Subcutaneous adipose tissue (tissue), 4 donors: ENCODE measurements around the gene C2. TPM values are rescaled to one million over a fixed set of nuclear protein-coding genes. Genes with fewer than 3 reads are reported as not detected.
"Not testable (repeated sequence)": the region's sequence is repeated elsewhere in the genome, so short reads cannot be mapped to it uniquely, and the experiment has no call there.

Source experiments
- small RNA-seq: library from RNA; depleted of rRNA; stranded (forward); fragments of <200 nt; gene quantifications from one replicate; pipeline ENCODE3, GENCODE V24; 2016
- total RNA-seq, 4 donors: library from RNA; depleted of rRNA; stranded (reverse); fragments of >200 nt; gene quantifications; one replicate each; pipeline ENCODE4 v1.1.0, GENCODE V29; 2016
- TF ChIP-seq, protein P1 (sequence below): fragments of 450-650 bp; IDR thresholded peaks from one replicate; pipeline ENCODE4 v1.5.1; 2016; ENCODE audit warnings: low read depth, mild to moderate bottlenecking, control low read depth, antibody characterized with exemption, moderate library complexity

The C2 gene
- total RNA-seq, 4 donors from 2014 or later = 16.4 to 96.4 (median 34.6) TPM

DNA sequence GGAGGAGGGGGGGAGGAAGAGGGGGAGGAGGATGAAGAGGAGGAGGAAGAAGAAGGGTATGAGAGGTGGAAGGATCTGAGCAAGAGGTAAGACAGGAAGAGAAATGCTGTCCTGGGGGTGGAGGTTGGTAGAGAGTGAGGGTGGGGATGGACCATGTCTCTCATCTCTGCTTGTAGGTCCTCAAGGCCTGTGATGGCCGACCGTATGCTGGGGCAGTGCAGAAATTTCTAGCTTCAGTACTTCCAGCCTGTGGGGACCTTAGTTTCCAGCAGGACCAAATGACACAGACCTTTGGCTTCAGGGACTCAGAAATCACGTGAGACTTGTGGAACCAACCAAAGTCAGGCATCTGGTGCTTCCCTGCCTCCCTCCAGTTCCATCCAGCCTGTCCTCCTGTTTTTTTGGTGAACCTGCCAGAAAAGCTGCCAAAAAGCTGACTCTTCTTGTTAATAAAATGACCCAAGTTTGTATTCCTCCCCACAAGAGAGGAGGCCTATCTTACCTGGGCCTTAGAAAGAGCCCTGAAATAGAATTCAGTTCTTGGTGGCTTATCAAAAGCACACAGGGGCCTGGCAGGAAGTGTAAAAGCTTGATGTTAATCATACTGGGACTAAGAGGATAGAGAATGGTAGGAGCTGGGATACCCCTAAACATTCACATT is 51.9 kb downstream of the C2 start:
- TF ChIP-seq, protein P1, sequence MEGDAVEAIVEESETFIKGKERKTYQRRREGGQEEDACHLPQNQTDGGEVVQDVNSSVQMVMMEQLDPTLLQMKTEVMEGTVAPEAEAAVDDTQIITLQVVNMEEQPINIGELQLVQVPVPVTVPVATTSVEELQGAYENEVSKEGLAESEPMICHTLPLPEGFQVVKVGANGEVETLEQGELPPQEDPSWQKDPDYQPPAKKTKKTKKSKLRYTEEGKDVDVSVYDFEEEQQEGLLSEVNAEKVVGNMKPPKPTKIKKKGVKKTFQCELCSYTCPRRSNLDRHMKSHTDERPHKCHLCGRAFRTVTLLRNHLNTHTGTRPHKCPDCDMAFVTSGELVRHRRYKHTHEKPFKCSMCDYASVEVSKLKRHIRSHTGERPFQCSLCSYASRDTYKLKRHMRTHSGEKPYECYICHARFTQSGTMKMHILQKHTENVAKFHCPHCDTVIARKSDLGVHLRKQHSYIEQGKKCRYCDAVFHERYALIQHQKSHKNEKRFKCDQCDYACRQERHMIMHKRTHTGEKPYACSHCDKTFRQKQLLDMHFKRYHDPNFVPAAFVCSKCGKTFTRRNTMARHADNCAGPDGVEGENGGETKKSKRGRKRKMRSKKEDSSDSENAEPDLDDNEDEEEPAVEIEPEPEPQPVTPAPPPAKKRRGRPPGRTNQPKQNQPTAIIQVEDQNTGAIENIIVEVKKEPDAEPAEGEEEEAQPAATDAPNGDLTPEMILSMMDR = no peak

DNA sequence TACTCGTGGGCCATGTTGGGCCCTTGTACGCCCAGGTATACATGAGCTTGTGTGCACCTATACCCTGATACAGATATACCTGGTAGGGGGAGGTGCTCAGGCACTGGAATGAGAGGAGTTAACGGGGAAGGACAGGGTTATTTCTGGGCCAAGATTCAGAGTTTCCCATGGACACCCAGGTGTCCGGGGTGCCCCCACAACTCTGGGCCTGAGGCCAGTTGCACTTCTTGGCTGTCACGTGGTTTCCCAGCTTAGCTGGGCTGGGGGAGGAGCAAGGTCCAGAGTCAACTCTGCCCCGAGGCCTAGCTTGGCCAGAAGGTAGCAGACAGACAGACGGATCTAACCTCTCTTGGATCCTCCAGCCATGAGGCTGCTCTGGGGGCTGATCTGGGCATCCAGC is 54.2 kb downstream of the C2 start, which contains the start of gene C4A:
TSS of gene C4A (plus strand) at position 314 of the 400 bp plus-strand sequence. CDS start at position 365, 51 bp downstream.
- TF ChIP-seq, protein P1 = not testable (repeated sequence)

Small RNA genes lying within 50 kb of the gene (small RNA-seq; reads per million reads assigned to genes)
- not detected for gene AL645922.1

Other genes starting within 250 kb of the C2 start
- 1 to 10 TPM in 2 of 4 donors, not detected in 2; 1.4 to 1.5 TPM for gene LY6G5C, start 246.7 kb upstream of the C2 start, total RNA-seq
- 10 to 100 TPM; 29.2 to 45.1 (median 35.6) TPM for gene ABHD16A, start 224.4 kb upstream of the C2 start, total RNA-seq
- not detected for gene LY6G6F, start 220.9 kb upstream of the C2 start, total RNA-seq
- gene LY6G6D, start 212.4 kb upstream of the C2 start, total RNA-seq = not detected
- not detected for gene LY6G6C, start 206.0 kb upstream of the C2 start, total RNA-seq
- under 1 TPM in 1 of 4 donors, not detected in 3; 0.33 TPM for gene MPIG6B, start 204.3 kb upstream of the C2 start, total RNA-seq
- gene DDAH2, start 198.4 kb upstream of the C2 start, total RNA-seq = 100 to 1,000 TPM; 112 to 189 (median 160) TPM
- gene CLIC1, start 191.2 kb upstream of the C2 start, total RNA-seq = 100 to 1,000 TPM; 181 to 503 (median 311) TPM
- gene MSH5, start 187.7 kb upstream of the C2 start, total RNA-seq = 10 to 100 TPM in 2 of 4 donors, 1 to 10 TPM in 2; 7.5 to 24.5 (median 9.0) TPM
- 1 to 10 TPM in 2 of 4 donors, not detected in 2; 2.0 to 8.3 TPM for gene SAPCD1, start 165.1 kb upstream of the C2 start, total RNA-seq
- not detected for gene VWA7, start 150.4 kb upstream of the C2 start, total RNA-seq
- 10 to 100 TPM; 20.6 to 49.7 (median 31.2) TPM for gene VARS1, start 132.0 kb upstream of the C2 start, total RNA-seq
- 10 to 100 TPM; 14.3 to 27.5 (median 24.0) TPM for gene LSM2, start 120.8 kb upstream of the C2 start, total RNA-seq
- gene HSPA1L, start 112.4 kb upstream of the C2 start, total RNA-seq = 1 to 10 TPM in 3 of 4 donors, under 1 TPM in 1; 0.65 to 2.9 (median 1.2) TPM
- 100 to 1,000 TPM; 100 to 210 (median 165) TPM for gene HSPA1A, start 112.2 kb upstream of the C2 start, total RNA-seq
- 100 to 1,000 TPM in 2 of 4 donors, 10 to 100 TPM in 2; 61.8 to 153 (median 91.6) TPM for gene HSPA1B, start 100.0 kb upstream of the C2 start, total RNA-seq
- 10 to 100 TPM; 24.9 to 46.6 (median 40.2) TPM for gene NEU1, start 64.9 kb upstream of the C2 start, total RNA-seq
- gene SLC44A4, start 48.7 kb upstream of the C2 start, total RNA-seq = under 1 TPM in 1 of 4 donors, not detected in 3; 0.51 TPM
- gene EHMT2, start 30.0 kb upstream of the C2 start, total RNA-seq = 10 to 100 TPM in 3 of 4 donors, 1 to 10 TPM in 1; 9.5 to 33.3 (median 23.3) TPM
- 1 to 10 TPM in 1 of 4 donors, under 1 TPM in 3; 0.38 to 1.7 (median 0.93) TPM for gene ZBTB12, start 25.6 kb upstream of the C2 start, total RNA-seq
- gene CFB, start 18.4 kb downstream of the C2 start, total RNA-seq = 10 to 100 TPM; 25.1 to 35.4 (median 33.8) TPM
- gene NELFE, start 31.3 kb downstream of the C2 start, total RNA-seq = 10 to 100 TPM; 58.8 to 96.6 (median 68.5) TPM
- 10 to 100 TPM; 16.1 to 44.6 (median 32.2) TPM for gene SKIC2, start 31.5 kb downstream of the C2 start, total RNA-seq
- gene DXO, start 44.4 kb downstream of the C2 start, total RNA-seq = 10 to 100 TPM; 11.1 to 17.5 (median 12.4) TPM
- 10 to 100 TPM in 3 of 4 donors, 1 to 10 TPM in 1; 5.1 to 17.2 (median 13.5) TPM for gene C4A, start 54.3 kb downstream of the C2 start, total RNA-seq
- gene C4B, start 87.1 kb downstream of the C2 start, total RNA-seq = 10 to 100 TPM in 1 of 4 donors, 1 to 10 TPM in 3; 5.1 to 17.3 (median 8.9) TPM
- under 1 TPM in 1 of 4 donors, not detected in 3; 0.57 TPM for gene CYP21A2, start 110.7 kb downstream of the C2 start, total RNA-seq
- gene TNXB, start 181.6 kb downstream of the C2 start, total RNA-seq = 100 to 1,000 TPM in 3 of 4 donors, 10 to 100 TPM in 1; 93.9 to 261 (median 142) TPM
- gene ATF6B, start 200.5 kb downstream of the C2 start, total RNA-seq = 10 to 100 TPM; 27.6 to 64.0 (median 30.9) TPM
- gene FKBPL, start 202.6 kb downstream of the C2 start, total RNA-seq = 1 to 10 TPM in 3 of 4 donors, under 1 TPM in 1; 0.98 to 3.2 (median 2.1) TPM
- 1 to 10 TPM in 1 of 4 donors, under 1 TPM in 2, not detected in 1; 0.34 to 1.3 (median 0.57) TPM for gene PRRT1, start 224.2 kb downstream of the C2 start, total RNA-seq
- 10 to 100 TPM; 16.5 to 44.8 (median 22.1) TPM for gene PPT2, start 226.4 kb downstream of the C2 start, total RNA-seq
- gene EGFL8, start 236.9 kb downstream of the C2 start, total RNA-seq = 10 to 100 TPM in 1 of 4 donors, 1 to 10 TPM in 3; 2.3 to 13.0 (median 5.6) TPM
- gene AGPAT1, start 248.4 kb downstream of the C2 start, total RNA-seq = 10 to 100 TPM; 17.8 to 28.2 (median 25.6) TPM